ENCODE results near the gene PIP5K1B.

PIP5K1B gene

DNA sequence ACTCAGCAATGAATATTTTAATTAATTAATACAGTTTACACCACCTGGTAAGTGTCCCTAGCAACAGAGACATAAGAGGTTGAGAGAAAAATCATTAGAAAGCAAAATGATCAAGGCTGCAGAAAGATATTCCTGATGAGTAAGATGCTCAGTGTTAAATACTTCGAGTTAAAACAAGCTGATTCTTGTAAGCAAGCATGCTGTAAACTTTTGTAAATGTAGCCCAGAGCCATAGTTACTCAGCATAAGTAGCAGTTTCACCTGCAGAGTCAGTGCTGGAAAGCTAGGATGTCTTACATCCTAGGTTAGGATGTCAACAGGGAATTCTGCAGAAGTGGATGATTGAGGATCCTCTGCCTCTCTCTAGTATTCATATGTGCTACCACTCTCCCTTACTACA lies 304.7 kb downstream of the PIP5K1B start:
- Histone ChIP-seq H3K9ac (ENCODE audit: insufficient read length) (no peak overlapping the region), H3K27ac (no peak overlapping the region), H3K4me3 (no peak overlapping the region), H3K9me3 (ENCODE audit: low read depth, low read length) (no peaks in the 10 kb centered on the region), H3K36me3 (ENCODE audit: insufficient read depth, low read length) (no peaks in the 10 kb centered on the region)
- DNase-seq (ENCODE audit: low read depth, low spot score) = no peak
- TF ChIP-seq POLR2AphosphoS5 (IDR thresholded peaks at IDR 0.05; ENCODE audit: borderline replicate concordance, low read depth, low read length) (no peak), EZH2 (IDR thresholded peaks at IDR 0.05) (no peak), FOXP2 (optimal IDR thresholded peaks at IDR 0.05; ENCODE audit: control extremely low read depth, extremely low read length, insufficient read depth) (no peak)

DNA sequence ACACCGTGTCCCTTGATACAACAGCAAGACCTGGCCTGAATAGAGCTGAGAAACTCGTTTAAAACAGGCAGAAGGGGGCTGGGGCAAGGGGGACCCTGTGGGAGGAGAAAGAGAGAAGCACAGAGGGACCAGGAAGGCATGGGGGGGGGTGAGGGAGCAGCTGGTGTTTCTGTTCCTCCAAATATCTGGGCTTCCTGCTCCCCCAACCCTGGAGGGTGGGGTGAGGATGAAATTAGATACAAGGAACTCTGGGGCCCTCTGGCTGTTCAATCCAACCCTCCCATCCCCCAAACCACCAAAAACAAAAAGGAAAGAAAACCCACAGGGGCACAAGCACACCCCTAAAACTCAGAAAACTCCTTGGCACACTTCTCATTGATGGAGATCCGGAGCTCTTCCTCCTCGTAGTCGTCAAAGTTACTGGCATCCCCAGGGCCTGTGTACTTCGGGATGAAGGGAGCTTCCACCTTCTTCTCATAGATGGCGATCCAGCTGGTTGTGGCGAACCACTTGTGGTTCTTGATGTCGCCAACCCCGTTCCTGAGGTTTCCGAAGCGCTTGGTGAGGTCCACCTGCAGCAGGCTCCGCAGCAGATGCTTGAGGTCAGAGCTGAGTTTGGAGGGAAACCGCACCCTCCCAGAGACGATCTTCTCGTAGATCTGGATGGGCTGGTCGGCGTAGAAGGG lies 307.8 kb downstream of the PIP5K1B start:
- Histone ChIP-seq H3K9ac (ENCODE audit: insufficient read length) (no peak overlapping the region), H3K27ac (no peak overlapping the region), H3K36me3 (ENCODE audit: insufficient read depth, low read length) (no peaks in the 10 kb centered on the region), H3K9me3 (ENCODE audit: low read depth, low read length) (no peaks in the 10 kb centered on the region), H3K4me3 (no peak overlapping the region)
- no peak for DNase-seq (ENCODE audit: low read depth, low spot score)
- TF ChIP-seq POLR2AphosphoS5 (IDR thresholded peaks at IDR 0.05; ENCODE audit: borderline replicate concordance, low read depth, low read length) (no peak), FOXP2 (optimal IDR thresholded peaks at IDR 0.05; ENCODE audit: control extremely low read depth, extremely low read length, insufficient read depth) (no peak), EZH2 (IDR thresholded peaks at IDR 0.05) (no peak)

DNA sequence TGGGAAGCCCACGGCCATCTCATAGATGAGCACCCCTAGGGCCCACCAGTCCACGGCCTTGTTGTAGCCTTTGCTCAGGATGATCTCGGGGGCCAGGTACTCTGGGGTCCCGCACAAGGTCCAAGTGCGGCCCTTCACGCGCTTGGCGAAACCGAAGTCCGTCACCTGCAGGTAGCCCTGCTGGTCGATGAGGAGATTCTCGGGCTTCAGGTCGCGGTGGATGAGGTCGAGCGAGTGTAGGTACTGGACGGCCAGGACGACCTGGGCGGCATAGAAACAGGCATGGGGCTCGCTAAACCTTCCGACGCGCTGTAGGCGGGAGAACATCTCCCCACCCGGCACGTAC lies 308.3 kb downstream of the PIP5K1B start:
- Histone ChIP-seq H3K36me3 (ENCODE audit: insufficient read depth, low read length) (no peaks in the 10 kb centered on the region), H3K4me3 (no peak overlapping the region), H3K9ac (ENCODE audit: insufficient read length) (no peak overlapping the region), H3K27ac (no peak overlapping the region), H3K9me3 (ENCODE audit: low read depth, low read length) (no peaks in the 10 kb centered on the region)
- DNase-seq (ENCODE audit: low read depth, low spot score) = no peak
- TF ChIP-seq POLR2AphosphoS5 (IDR thresholded peaks at IDR 0.05; ENCODE audit: borderline replicate concordance, low read depth, low read length) = no peak
- no peak for TF ChIP-seq FOXP2 (optimal IDR thresholded peaks at IDR 0.05; ENCODE audit: control extremely low read depth, extremely low read length, insufficient read depth)
- TF ChIP-seq EZH2 (IDR thresholded peaks at IDR 0.05) = no peak

DNA sequence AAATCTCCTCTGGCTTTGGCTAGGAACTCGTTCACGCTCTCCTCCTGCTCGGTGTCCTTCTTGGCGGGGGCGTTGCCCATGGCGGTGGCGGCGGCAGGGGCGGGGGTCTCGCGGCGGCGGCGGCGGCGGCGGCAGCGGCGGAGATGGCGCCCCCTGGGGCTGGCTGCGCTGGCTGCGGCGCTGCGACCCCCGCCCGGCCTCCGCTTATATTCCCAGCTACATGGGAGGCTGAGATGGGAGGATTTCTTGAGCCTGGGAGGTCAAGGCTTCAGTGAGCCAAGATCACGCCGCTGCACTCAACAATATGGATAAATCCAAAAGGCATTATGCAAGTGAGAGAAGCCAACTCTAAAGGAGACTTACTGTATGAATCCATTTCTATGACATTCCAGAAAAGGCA lies 309.0 kb downstream of the PIP5K1B start, which contains the start of gene PRKACG:
Gene PRKACG (minus strand): TSS at position 101 of the 400 bp plus-strand sequence. CDS start 21 bp downstream, at position 80.
- Histone ChIP-seq H3K27ac (no peak within 1 kb of the TSS), H3K4me3 (no peak within 1 kb of the TSS), H3K9ac (ENCODE audit: insufficient read length) (no peak within 1 kb of the TSS), H3K9me3 (ENCODE audit: low read depth, low read length) (no peaks in the 10 kb centered on the region), H3K36me3 (ENCODE audit: insufficient read depth, low read length) (no peaks in the 10 kb centered on the region)
- DNase-seq (ENCODE audit: low read depth, low spot score) = no peak
- TF ChIP-seq EZH2 (IDR thresholded peaks at IDR 0.05) = no peak
- TF ChIP-seq POLR2AphosphoS5 (IDR thresholded peaks at IDR 0.05; ENCODE audit: borderline replicate concordance, low read depth, low read length) = no peak
- no peak for TF ChIP-seq FOXP2 (optimal IDR thresholded peaks at IDR 0.05; ENCODE audit: control extremely low read depth, extremely low read length, insufficient read depth)

DNA sequence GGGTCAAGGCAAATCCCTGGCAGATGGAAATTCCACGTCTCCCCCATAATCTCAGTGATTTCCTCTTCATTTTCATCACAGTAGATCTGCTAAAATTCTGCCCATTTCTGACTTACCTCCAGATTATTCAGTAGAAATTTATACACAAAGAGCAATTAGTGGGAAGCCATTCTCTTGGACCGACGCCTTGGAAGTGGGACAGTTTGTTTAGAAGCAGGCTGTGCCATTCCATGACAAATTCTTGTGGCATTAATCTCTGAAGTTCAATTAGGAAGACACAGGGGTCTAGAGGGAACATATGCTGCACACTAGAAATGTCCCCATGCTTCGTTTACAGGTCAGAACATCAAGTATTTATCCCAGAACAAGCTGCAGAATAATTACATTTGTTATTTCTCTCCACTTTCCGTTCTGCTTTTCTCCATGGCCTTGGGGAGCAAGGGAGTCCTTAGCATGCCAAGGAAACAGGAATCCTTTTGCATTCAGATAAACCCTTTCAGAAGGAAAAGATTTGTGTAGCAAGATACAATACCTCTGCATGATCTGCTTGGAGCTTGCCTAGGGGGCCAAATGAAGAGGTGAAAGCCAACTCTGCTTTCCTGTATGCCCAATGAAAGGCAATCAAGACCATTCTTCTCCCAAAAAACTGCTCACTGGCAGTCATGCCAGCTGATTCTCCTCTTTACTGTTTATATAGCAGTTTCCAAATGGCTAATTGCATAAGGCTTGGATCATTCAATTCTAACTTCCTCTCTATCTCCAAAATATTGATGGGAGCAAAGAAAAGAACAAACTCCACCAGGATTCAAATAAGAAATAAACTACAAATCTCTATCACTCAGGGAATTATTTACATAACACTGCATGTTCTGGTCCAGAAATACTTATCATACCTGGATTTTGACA lies 311.4 kb downstream of the PIP5K1B start:
- Histone ChIP-seq H3K4me3 (no peak overlapping the region), H3K9ac (ENCODE audit: insufficient read length) (no peak overlapping the region), H3K9me3 (ENCODE audit: low read depth, low read length) (no peaks in the 10 kb centered on the region), H3K27ac (no peak overlapping the region), H3K36me3 (ENCODE audit: insufficient read depth, low read length) (no peaks in the 10 kb centered on the region)
- no peak for DNase-seq (ENCODE audit: low read depth, low spot score)
- TF ChIP-seq EZH2 (IDR thresholded peaks at IDR 0.05) (no peak), POLR2AphosphoS5 (IDR thresholded peaks at IDR 0.05; ENCODE audit: borderline replicate concordance, low read depth, low read length) (no peak)

DNA sequence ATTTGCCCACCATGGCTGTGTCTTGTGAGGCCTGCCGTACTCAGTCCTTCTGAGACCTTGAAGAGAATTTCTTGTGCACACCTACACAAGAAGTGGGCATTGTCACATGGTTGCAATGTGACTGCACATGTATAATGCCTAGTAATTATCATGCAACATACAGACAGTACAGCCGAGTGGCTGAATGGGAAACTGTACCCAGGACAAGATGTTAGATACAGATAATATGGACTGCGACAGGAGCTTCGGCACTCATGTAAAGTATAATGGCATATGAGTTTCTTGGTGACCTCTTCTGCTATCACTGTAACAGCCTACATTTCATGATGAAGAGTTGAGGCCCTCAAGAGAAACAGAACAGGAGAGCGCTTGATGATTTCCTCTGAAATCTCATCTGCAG lies 313.7 kb downstream of the PIP5K1B start:
- no peak overlapping the region for H3K9ac ChIP-seq (ENCODE audit: insufficient read length)
- TF ChIP-seq POLR2AphosphoS5 (IDR thresholded peaks at IDR 0.05; ENCODE audit: borderline replicate concordance, low read depth, low read length) (no peak), FOXP2 (optimal IDR thresholded peaks at IDR 0.05; ENCODE audit: control extremely low read depth, extremely low read length, insufficient read depth) (no peak), EZH2 (IDR thresholded peaks at IDR 0.05) (no peak)
- no peaks in the 10 kb centered on the region for H3K36me3 ChIP-seq (ENCODE audit: insufficient read depth, low read length)
- H3K9me3 ChIP-seq (ENCODE audit: low read depth, low read length) = no peaks in the 10 kb centered on the region
- DNase-seq (ENCODE audit: low read depth, low spot score) = no peak
- H3K27ac ChIP-seq = no peak overlapping the region
- no peak overlapping the region for H3K4me3 ChIP-seq

DNA sequence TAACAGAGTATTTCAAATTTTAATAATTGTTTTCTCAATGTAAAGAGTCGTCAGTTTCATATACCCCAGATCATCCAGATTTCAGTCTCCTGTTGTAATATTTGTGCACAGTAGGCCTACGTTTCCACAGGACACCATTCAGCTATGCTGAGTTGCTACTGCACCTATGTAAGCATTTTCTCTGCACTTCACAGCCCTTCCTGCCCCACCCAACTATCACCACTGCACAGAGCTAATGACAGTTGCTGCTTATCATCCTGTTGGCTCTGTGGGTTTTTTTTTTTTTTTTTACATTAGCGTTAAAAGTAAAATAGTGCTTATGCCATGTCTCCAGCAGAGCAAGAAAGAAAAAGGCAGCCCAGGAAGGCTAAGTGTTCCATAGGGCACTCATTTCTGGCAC lies 314.8 kb downstream of the PIP5K1B start:
- no peak for TF ChIP-seq EZH2 (IDR thresholded peaks at IDR 0.05)
- no peak for TF ChIP-seq POLR2AphosphoS5 (IDR thresholded peaks at IDR 0.05; ENCODE audit: borderline replicate concordance, low read depth, low read length)
- TF ChIP-seq FOXP2 (optimal IDR thresholded peaks at IDR 0.05; ENCODE audit: control extremely low read depth, extremely low read length, insufficient read depth) = no peak
- DNase-seq (ENCODE audit: low read depth, low spot score) = no peak
- Histone ChIP-seq H3K27ac (no peak overlapping the region), H3K36me3 (ENCODE audit: insufficient read depth, low read length) (no peaks in the 10 kb centered on the region), H3K9me3 (ENCODE audit: low read depth, low read length) (no peaks in the 10 kb centered on the region), H3K4me3 (no peak overlapping the region), H3K9ac (ENCODE audit: insufficient read length) (no peak overlapping the region)

DNA sequence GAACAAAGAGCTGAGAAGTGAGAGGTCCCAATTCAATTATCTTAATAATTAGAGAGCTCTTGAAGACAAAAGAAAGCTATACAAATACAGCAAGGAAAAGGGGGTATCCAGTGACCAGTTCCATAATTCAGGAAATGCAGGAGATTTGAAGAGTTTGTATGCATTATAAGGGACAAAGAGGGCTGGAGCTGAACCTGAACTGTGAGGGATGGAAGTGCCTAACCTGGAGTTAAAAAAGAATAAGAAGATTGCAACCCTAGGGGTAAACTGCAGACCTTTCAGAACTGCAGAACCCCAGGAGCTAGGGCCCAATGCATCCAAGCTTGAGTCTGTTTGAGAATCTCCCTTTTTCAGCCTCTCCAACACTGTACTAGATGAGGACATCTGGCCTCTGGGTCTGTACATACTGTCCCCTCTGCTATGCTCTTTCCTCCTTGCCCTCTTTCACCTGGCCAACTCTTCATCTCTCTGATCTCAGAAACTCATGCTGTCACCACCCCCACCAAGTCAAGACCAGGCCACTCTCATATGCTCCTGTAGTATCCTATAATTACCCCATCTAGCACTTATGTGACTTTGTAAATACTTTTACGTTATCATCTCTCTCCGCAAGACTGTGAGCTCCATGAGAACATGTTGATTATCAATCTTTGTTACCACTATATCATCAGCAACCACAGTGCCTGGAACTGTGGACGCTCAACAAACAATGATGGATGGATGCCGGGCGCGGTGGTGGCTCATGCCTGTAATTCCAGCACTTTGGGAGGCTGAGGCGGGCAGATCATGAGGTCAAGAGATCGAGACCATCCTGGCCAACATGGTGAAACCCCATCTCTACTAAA lies 315.5 kb downstream of the PIP5K1B start:
- Histone ChIP-seq H3K9ac (ENCODE audit: insufficient read length) (no peak overlapping the region), H3K27ac (no peak overlapping the region), H3K9me3 (ENCODE audit: low read depth, low read length) (no peaks in the 10 kb centered on the region), H3K36me3 (ENCODE audit: insufficient read depth, low read length) (no peaks in the 10 kb centered on the region), H3K4me3 (no peak overlapping the region)
- DNase-seq (ENCODE audit: low read depth, low spot score) = no peak
- TF ChIP-seq POLR2AphosphoS5 (IDR thresholded peaks at IDR 0.05; ENCODE audit: borderline replicate concordance, low read depth, low read length) (no peak), FOXP2 (optimal IDR thresholded peaks at IDR 0.05; ENCODE audit: control extremely low read depth, extremely low read length, insufficient read depth) (no peak), EZH2 (IDR thresholded peaks at IDR 0.05) (no peak)
